HUES48 (cell line): ENCODE measurements around the gene SPATA2L.
"Not testable (repeated sequence)": the region's sequence is repeated elsewhere in the genome, so short reads cannot be mapped to it uniquely, and the experiment has no call there.

Experiments
- H3K27ac ChIP-seq: one replicate; pipeline ENCODE4 v1.7.0; 2013; ENCODE audit warnings: low read depth, low read length, inconsistent platforms
- H3K27me3 ChIP-seq: 2 replicates; pipeline ENCODE4 v1.6.1; 2013; ENCODE audit warnings: mild to moderate bottlenecking, low read length; ENCODE audit not compliant: control insufficient read depth, insufficient read depth
- H3K36me3 ChIP-seq: 2 replicates; pipeline ENCODE4 v1.6.1; 2013; ENCODE audit warnings: low read length; ENCODE audit not compliant: control insufficient read depth, insufficient read depth
- H3K4me1 ChIP-seq: 2 replicates; pipeline ENCODE4 v1.6.1; 2013; ENCODE audit warnings: mild to moderate bottlenecking, low read length; ENCODE audit not compliant: control insufficient read depth, insufficient read depth
- H3K4me3 ChIP-seq: 2 replicates; pipeline ENCODE4 v1.5.1; 2013; ENCODE audit warnings: mild to moderate bottlenecking, low read depth, low read length
- H3K9ac ChIP-seq: 2 replicates; pipeline ENCODE4 v1.6.1; 2013; ENCODE audit warnings: mild to moderate bottlenecking, low read depth, low read length, moderate library complexity
- H3K9me3 ChIP-seq: 2 replicates; pipeline ENCODE4 v1.6.1; 2013; ENCODE audit warnings: low read length; ENCODE audit not compliant: control insufficient read depth, insufficient read depth

Gene SPATA2L

DNA sequence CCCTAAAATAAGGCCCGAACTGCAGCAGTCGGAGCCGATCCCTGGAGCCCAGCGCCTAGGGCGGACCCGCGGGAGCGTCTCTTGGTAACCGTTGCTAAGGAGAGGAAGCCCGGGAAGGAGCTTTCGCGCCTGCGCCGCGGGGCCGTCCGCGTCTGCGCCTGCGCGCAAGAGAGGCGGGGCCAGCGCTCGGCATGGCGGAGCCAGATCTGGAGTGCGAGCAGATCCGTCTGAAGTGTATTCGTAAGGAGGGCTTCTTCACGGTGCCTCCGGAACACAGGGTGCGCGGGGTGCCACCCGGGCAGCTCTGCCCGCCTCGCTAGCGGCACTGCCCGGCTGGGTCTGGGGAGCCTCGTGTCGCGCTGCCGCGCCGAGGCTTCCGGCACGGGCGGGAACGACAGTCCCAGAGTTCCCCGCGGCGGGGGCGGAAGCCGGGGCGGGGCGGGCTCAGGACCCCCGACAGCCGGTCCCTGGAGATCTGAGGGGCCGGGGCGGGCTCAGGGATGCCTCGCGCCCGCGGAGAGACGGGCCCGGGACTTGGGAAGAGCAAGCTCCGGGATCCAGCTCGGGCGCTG is 14.9 kb downstream of the SPATA2L start, which contains the start of gene CDK10:
CDK10 (plus strand) TSS at position 170 of the 572 bp plus-strand sequence; CDS start at position 192, 22 bp downstream.
- no peaks in the 10 kb centered on the region; the same call in 1 of the 2 replicates for H3K4me1 ChIP-seq
- H3K27ac ChIP-seq, result peak within 1 kb of the TSS; percentile 94
- peaks cover 24% of the 10 kb centered on the region for H3K36me3 ChIP-seq
- H3K4me3 ChIP-seq, result peak within 1 kb of the TSS; percentile 71
- H3K9ac ChIP-seq, result peak within 1 kb of the TSS; percentile 68
- H3K27me3 ChIP-seq, result no peaks in the 10 kb centered on the region
- H3K9me3 ChIP-seq, result peaks cover 24% of the 10 kb centered on the region

DNA sequence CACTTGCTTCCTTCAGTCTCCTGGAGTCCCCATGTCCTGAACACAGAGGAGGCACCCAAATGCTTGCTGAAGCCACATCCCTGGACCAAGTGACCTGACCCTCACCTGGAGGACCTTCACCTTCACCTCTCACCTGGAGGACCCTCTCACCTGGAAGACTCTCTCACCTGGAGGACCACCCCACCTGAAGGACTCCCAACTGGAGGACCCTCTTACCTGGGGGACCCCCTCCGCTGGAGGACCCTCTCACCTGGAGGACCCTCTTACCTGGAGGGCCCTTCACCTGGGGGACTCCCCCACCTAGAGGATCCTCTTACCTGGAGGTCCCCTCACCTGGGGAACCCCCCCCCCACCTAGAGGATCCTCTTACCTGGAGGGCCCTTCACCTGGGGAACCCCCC is 15.6 kb downstream of the SPATA2L start:
- Histone ChIP-seq H3K9ac (no peak overlapping the region), H3K4me1 (no peaks in the 10 kb centered on the region; the same call in 1 of the 2 replicates), H3K27me3 (no peaks in the 10 kb centered on the region), H3K27ac (no peak overlapping the region), H3K9me3 (peaks cover 29% of the 10 kb centered on the region), H3K4me3 (no peak overlapping the region), H3K36me3 (peaks cover 19% of the 10 kb centered on the region; the same call in 1 of the 2 replicates)

- Histone ChIP-seq H3K36me3 (0 out of 2 replicates have a peak, but pooled peaks cover 3% of the 10 kb centered on the region), H3K9ac (no peak overlapping the region), H3K4me3 (no peak overlapping the region), H3K27me3 (no peaks in the 10 kb centered on the region), H3K4me1 (no peaks in the 10 kb centered on the region), H3K9me3 (peaks cover 28% of the 10 kb centered on the region), H3K27ac (no peak overlapping the region)
These were observed 23.2 kb downstream of the SPATA2L start for GRCh38 chr16:89678258-89678657.

- no peak overlapping the region for H3K27ac ChIP-seq
- peaks cover 4% of the 10 kb centered on the region for H3K9me3 ChIP-seq
- H3K27me3 ChIP-seq, result no peaks in the 10 kb centered on the region
- H3K4me1 ChIP-seq, result no peaks in the 10 kb centered on the region
- H3K36me3 ChIP-seq, result no peaks in the 10 kb centered on the region
- H3K4me3 ChIP-seq, result no peak overlapping the region
- H3K9ac ChIP-seq, result no peak overlapping the region
These were observed 29.1 kb downstream of the SPATA2L start for GRCh38 chr16:89672177-89672941.

DNA sequence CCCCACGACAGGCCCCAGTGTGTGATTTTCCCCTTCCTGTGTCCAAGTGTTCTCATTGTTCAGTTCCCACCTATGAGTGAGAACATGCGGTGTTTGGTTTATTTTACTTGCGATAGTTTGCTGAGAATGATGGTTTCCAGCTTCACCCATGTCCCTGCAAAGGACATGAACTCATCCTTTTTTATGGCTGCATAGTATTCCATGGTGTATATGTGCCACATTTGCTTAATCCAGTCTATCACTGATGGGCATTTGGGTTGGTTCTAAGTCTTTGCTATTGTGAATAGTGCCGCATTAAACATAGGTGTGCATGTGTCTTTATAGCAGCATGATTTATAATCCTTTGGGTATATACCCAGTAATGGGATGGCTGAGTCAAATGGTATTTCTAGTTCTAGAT is 29.9 kb downstream of the SPATA2L start:
- H3K27me3 ChIP-seq, H3K4me3 ChIP-seq, H3K27ac ChIP-seq, H3K36me3 ChIP-seq, H3K9me3 ChIP-seq, H3K4me1 ChIP-seq, H3K9ac ChIP-seq: not testable (repeated sequence)

- no peaks in the 10 kb centered on the region for H3K36me3 ChIP-seq
- no peaks in the 10 kb centered on the region for H3K4me1 ChIP-seq
- H3K4me3 ChIP-seq, result no peak overlapping the region
- peaks cover 6% of the 10 kb centered on the region; the same call in 1 of the 2 replicates for H3K9me3 ChIP-seq
- H3K9ac ChIP-seq, result no peak overlapping the region
- no peak overlapping the region for H3K27ac ChIP-seq
- H3K27me3 ChIP-seq, result no peaks in the 10 kb centered on the region
These were observed 30.7 kb downstream of the SPATA2L start for GRCh38 chr16:89670496-89671431.

DNA sequence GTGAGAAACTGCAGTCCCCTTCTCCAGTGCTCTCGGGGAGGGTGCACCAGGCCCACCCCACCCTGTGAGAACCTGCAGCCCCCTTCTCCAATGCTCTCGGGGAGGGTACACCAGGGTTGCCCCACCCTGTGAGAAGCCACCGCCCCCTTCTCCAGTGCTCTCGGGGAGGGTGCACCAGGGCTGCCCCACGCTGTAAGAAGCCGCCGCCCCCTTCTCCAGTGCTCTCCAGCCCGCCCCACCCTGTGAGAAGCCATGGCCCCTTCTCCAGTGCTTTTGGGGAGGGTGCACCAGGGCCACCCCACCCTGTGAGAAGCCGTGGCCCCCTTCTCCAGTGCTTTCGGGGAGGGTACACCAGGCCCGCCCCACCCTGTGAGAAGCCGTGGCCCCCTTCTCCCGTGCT is 31.8 kb downstream of the SPATA2L start:
- Histone ChIP-seq H3K4me1 (no peaks in the 10 kb centered on the region), H3K27ac (no peak overlapping the region), H3K9ac (no peak overlapping the region), H3K36me3 (peaks cover 1% of the 10 kb centered on the region; the same call in 1 of the 2 replicates), H3K9me3 (peaks cover 8% of the 10 kb centered on the region), H3K27me3 (no peaks in the 10 kb centered on the region), H3K4me3 (no peak overlapping the region)

DNA sequence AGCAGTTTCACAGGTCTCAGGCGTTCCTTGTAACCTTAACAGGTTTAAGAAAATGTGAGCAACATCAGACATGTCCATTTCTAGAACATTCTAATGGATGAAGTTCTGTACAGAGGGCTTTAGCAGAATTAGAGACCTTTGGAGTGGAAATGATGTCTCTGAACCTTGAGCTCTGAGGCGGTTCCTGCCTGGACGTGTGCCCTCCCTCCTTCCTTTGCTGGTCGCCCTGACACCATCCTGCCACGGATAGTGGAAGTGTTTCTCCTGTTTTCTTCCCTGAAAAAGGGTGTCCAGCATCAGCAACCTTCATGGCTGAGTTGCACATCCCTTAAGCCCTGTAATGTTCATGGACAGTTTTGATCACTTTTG is 32.7 kb downstream of the SPATA2L start:
- H3K4me1 ChIP-seq, result no peaks in the 10 kb centered on the region
- H3K4me3 ChIP-seq, result no peak overlapping the region
- H3K27me3 ChIP-seq, result no peaks in the 10 kb centered on the region
- H3K9ac ChIP-seq, result no peak overlapping the region
- H3K36me3 ChIP-seq, result peaks cover 9% of the 10 kb centered on the region; the same call in 1 of the 2 replicates
- H3K27ac ChIP-seq, result no peak overlapping the region
- H3K9me3 ChIP-seq, result peaks cover 8% of the 10 kb centered on the region

DNA sequence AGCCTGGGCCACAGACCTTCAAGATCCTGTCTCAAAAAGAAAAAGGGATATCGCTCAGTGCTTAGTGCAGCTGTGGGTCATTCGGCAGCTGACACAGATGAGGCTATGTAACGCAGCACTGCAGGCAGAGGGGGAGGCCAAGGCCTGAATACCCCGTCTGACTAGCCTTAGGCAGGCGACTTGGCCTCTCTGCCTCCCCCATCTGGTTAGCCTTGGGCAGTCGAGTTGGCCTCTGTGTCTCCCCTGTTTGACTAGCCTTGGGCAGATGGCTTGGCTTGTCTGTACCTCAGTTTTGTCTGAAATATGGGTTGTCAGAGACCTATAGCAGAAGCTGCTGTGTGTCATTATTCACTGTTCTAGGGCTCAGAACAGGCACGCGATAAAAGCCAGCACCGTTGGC is 33.9 kb downstream of the SPATA2L start:
- no peak overlapping the region for H3K4me3 ChIP-seq
- no peak overlapping the region for H3K27ac ChIP-seq
- H3K4me1 ChIP-seq, result no peaks in the 10 kb centered on the region
- peaks cover 11% of the 10 kb centered on the region; the same call in 1 of the 2 replicates for H3K36me3 ChIP-seq
- H3K9ac ChIP-seq, result no peak overlapping the region
- H3K9me3 ChIP-seq, result peaks cover 8% of the 10 kb centered on the region
- H3K27me3 ChIP-seq, result no peaks in the 10 kb centered on the region

DNA sequence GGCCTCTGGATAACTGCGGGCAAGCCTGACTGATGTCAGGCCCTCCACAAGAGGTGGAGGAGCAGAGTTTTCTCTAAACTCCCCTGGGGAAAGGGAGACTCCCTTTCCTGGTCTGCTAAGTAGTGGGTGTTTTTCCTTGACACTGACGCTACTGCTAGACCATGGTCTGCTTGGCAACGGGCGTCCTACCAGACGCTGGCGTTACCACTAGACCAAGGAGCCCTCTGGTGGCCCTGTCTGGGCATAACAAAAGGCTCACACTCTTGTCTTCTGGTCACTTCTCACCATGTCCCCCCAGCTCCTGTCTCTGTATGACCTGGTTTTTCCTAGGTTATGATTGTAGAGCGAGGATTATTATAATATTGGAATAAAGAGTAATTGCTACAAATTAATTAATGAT is 34.5 kb downstream of the SPATA2L start:
- peaks cover 11% of the 10 kb centered on the region; the same call in 1 of the 2 replicates for H3K36me3 ChIP-seq
- H3K27me3 ChIP-seq, H3K4me3 ChIP-seq, H3K9me3 ChIP-seq, H3K27ac ChIP-seq, H3K9ac ChIP-seq, H3K4me1 ChIP-seq: not testable (repeated sequence)
